HG03575 (cell line): ENCODE data around the gene IRF3.
"Not testable (repeated sequence)": the region's sequence is repeated elsewhere in the genome, so short reads cannot be mapped to it uniquely, and the experiment has no call there.

Experiments
- ATAC-seq: cut with Tn5 transposase; IDR thresholded peaks from one replicate; pipeline ENCODE4 v1.9.1; 2021; ENCODE audit not compliant: unreplicated experiment, insufficient number of reproducible peaks, low FRiP score; ENCODE audit errors: extremely low read depth

Gene IRF3

GRCh38 chr19:49652551-49653465 is 12.8 kb downstream of the IRF3 start:
- ATAC-seq, result no peak

- no peak for ATAC-seq
Measured at GRCh38 chr19:49651820-49652550, 13.7 kb downstream of the IRF3 start.

GRCh38 chr19:49651029-49651819 is 14.4 kb downstream of the IRF3 start:
- ATAC-seq, result no peak

- no peak for ATAC-seq
Measured at GRCh38 chr19:49646586-49646985, 19.1 kb downstream of the IRF3 start.

- ATAC-seq, result no peak
Measured at GRCh38 chr19:49645995-49646394, 19.7 kb downstream of the IRF3 start.

GRCh38 chr19:49645592-49645991 is 20.1 kb downstream of the IRF3 start:
- no peak for ATAC-seq

GRCh38 chr19:49643466-49643865 is 22.2 kb downstream of the IRF3 start:
- no peak for ATAC-seq

GRCh38 chr19:49642492-49643035 is 23.1 kb downstream of the IRF3 start:
- no peak for ATAC-seq

GRCh38 chr19:49641688-49642491 is 23.8 kb downstream of the IRF3 start, which contains the start of gene SCAF1:
Gene SCAF1, plus strand, starts transcription at chr19:49642209. Its CDS starts 2,818 bp downstream, at chr19:49645027.
- no peak for ATAC-seq

GRCh38 chr19:49640113-49640898 is 25.4 kb downstream of the IRF3 start, which contains the start of gene RRAS:
Gene RRAS, minus strand, starts transcription at chr19:49640143. Its CDS starts 45 bp downstream, at chr19:49640098.
- ATAC-seq, result peak; percentile 41

GRCh38 chr19:49639401-49640112 is 26.1 kb downstream of the IRF3 start:
- ATAC-seq, result no peak

GRCh38 chr19:49637821-49638738 is 27.6 kb downstream of the IRF3 start:
- ATAC-seq, result no peak

GRCh38 chr19:49636233-49636932 is 29.3 kb downstream of the IRF3 start:
- no peak for ATAC-seq

- no peak for ATAC-seq
Measured at GRCh38 chr19:49635530-49636232, 30.0 kb downstream of the IRF3 start.

- ATAC-seq, result not testable (repeated sequence)
Measured at GRCh38 chr19:49633273-49633672, 32.4 kb downstream of the IRF3 start.
